NCI-H2196 treated with DMSO at 0.1 percent for 48 hours (cell line): Measurements from ENCODE around the gene SSTR1.

Experiments
- DNase-seq: peaks from one replicate; lab custom pipeline; 2025; ENCODE audit not compliant: unreplicated experiment; lab: John Stamatoyannopoulos, UW

Gene SSTR1

GRCh38 chr14:38202444-38203191 is 5.1 kb upstream of the SSTR1 start:
- DNase-seq: no peak

DNA sequence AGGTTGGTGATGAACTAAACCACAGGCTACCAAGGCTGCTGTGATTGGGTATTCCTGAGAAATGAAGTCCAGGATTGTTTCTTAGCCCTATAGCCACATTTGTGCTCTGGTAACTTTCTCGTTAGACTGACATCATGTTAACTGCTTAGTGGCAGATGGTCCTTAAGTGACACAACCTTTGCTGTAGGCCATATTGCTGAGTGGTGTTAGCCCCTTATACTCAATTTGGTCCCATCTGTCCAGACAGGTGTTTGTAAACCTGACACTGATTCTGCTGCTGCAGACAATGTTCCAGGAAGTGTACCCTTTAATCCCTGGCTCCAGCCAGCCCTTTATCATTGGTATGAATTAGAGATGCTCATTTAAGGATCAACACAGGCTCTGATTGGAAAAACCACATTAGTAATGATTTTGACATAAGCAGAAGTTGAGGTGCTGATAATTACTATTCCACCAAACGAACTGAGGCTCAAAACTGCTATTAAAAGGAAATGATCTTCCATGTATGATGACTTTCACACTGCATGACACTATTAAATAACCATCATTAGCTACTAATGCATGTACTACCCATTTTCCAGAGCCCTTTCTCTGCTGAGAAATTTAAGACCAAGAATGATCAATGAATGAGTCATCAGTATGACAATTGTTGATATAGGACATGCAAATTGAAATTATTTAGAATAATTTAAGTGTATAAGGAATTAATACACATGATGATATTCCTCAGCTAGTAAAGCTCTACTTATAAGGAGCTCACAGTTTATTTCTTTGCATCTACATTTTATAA is 3.6 kb upstream of the SSTR1 start:
- DNase-seq: no peak

DNA sequence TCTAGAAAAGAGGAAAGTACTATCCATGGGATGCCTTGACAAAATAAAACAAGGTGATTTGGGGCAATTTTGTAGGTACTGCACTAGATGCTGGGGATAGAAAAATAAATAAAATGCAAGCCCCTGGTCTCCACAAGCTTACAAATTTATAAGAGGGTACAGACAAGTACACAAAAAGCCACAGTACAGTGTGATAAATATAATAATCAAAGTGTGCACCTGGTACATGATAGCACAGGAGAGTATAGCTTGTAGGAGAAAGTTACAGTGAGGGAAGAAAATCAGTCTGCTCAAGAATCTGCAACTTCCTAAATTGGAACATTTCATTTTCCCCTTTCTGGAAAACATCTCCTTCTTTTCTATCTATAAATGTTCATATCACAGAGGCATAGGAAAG is 3.0 kb upstream of the SSTR1 start:
- DNase-seq: no peak

- DNase-seq: no peak
These were observed 2.4 kb upstream of the SSTR1 start for GRCh38 chr14:38205119-38205813.

DNA sequence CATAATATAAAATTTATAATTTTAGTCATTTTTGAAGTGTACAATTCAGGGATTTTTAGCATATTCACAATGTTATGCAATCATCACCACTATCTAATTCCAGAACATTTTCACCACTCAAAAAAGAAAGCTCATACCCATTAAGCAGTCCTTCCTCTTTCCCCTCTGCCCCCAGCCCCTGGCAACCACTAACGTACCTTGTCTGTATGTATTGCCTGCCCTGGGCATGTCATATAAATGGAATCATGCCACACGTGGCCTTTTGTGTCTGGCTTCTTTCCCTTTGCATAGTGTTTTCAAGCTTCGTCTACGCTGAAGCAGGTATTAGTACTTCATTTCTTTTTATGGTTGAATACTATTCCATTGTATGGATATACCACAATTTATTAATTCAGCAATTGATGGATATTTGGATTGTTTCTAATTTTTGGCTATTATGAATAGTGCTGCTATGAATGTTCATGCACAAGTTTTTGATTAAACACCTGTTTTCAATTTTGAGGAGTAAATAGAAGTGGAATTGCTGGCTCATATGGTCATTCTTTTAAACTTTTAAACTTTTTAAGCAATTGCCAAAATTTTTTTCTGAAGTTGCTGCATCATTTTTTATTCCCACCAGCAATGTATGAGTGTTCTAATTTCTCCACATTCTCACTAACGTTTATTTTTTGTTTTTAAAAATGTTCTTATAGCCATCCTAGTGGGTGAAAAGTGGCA is 1.6 kb upstream of the SSTR1 start:
- DNase-seq: no peak

DNA sequence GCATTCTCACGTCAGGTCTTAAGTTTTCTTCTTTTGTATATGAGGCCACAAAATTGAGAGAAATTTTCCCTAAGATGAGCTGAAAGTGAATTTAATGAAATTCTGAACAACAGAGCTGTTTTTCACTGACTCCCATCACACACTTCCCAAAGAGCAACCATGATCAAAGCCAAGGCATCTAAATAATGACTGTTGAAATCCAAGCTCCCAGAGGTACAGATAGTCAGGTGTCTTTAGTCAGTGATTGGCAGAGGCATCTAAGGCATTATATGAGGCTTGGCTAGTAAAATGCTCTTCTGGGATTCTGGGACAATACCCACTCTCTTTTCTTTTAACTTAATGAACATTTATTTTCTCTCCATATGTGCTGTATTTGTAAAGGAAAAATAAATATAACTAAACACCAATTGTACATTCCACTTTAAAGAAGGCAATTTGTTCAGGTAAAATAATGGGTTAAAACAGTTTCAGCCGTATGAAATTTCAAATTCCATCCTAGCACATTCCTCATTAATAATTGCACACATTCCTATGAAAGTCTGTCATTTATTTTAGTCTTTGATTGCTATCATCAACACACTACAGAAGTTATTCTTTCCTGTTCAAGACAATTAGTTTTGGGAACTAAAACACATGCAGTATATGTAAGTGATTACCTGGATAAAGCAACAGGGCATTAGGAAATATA is 871 bp upstream of the SSTR1 start:
- no peak for DNase-seq

- no peak for DNase-seq
These were observed 348 bp upstream of the SSTR1 start for GRCh38 chr14:38207377-38207735.

GRCh38 chr14:38208618-38209562 is 1.2 kb downstream of the SSTR1 start:
- DNase-seq: no peak

DNA sequence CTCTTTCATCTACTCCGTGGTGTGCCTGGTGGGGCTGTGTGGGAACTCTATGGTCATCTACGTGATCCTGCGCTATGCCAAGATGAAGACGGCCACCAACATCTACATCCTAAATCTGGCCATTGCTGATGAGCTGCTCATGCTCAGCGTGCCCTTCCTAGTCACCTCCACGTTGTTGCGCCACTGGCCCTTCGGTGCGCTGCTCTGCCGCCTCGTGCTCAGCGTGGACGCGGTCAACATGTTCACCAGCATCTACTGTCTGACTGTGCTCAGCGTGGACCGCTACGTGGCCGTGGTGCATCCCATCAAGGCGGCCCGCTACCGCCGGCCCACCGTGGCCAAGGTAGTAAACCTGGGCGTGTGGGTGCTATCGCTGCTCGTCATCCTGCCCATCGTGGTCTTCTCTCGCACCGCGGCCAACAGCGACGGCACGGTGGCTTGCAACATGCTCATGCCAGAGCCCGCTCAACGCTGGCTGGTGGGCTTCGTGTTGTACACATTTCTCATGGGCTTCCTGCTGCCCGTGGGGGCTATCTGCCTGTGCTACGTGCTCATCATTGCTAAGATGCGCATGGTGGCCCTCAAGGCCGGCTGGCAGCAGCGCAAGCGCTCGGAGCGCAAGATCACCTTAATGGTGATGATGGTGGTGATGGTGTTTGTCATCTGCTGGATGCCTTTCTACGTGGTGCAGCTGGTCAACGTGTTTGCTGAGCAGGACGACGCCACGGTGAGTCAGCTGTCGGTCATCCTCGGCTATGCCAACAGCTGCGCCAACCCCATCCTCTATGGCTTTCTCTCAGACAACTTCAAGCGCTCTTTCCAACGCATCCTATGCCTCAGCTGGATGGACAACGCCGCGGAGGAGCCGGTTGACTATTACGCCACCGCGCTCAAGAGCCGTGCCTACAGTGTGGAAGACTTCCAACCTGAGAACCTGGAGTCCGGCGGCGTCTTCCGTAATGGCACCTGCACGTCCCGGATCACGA is 2.2 kb downstream of the SSTR1 start:
- DNase-seq: no peak

DNA sequence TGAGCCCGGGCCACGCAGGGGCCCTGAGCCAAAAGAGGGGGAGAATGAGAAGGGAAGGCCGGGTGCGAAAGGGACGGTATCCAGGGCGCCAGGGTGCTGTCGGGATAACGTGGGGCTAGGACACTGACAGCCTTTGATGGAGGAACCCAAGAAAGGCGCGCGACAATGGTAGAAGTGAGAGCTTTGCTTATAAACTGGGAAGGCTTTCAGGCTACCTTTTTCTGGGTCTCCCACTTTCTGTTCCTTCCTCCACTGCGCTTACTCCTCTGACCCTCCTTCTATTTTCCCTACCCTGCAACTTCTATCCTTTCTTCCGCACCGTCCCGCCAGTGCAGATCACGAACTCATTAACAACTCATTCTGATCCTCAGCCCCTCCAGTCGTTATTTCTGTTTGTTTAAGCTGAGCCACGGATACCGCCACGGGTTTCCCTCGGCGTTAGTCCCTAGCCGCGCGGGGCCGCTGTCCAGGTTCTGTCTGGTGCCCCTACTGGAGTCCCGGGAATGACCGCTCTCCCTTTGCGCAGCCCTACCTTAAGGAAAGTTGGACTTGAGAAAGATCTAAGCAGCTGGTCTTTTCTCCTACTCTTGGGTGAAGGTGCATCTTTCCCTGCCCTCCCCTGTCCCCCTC is 3.0 kb downstream of the SSTR1 start:
- DNase-seq: no peak

GRCh38 chr14:38211255-38211735 is 3.6 kb downstream of the SSTR1 start:
- no peak for DNase-seq

GRCh38 chr14:38212111-38212510 is 4.4 kb downstream of the SSTR1 start:
- no peak for DNase-seq

DNA sequence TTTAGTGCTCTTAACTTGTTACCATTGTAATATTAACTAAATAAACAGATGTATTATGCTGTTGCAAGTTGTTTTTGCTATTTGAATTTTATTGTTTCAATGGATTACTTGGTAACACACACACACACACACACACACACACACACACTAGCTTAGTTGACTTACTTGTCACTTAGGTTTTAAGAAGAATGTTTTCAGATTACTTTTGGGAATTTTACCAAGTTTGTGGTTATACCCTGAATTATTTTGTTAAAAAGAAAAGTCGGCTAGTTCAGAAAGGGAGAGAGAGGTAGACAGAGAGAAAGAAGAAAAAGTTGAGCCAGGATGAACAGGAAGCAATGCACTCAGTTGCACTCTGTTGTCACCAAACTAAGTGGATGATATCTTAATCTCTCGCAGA is 5.3 kb downstream of the SSTR1 start:
- no peak for DNase-seq

DNA sequence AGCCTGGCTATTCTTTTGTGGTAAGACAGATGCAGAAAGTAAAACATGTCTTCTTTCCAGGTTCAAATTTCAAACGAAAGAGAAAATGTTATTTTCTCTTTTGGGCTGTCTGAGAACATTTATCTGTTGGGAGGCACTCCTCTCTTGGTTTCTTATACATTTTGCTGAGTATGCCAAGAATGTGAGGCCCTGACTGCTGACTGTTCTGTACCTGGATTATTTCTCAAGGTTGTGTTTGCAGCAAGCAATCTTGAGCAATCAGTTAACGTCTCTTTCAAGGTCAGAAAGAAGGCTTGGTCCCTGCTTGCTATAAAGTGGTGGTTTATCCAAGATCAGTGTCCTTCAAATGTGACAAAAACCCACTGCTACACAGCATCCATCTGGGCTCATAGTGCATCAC is 9.8 kb downstream of the SSTR1 start:
- DNase-seq: no peak

DNA sequence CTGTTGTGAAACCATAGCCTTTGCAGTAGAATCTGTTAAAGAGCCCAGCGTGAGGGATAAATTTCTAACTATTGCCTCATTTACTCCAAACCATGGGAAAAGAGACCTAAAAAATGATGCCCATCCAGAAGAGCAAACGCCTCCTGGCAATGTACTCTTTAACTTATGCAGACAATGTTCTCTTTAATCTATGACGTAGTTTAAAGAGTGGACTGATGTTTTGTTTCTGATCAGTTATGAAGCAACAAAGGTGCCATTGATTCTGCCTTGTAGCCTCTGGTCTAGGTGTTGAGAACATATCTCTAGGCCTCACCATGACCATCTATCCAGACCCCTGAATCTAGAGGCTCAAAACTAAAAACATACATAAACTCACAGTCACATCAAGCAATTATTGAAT is 13.4 kb downstream of the SSTR1 start:
- no peak for DNase-seq

GRCh38 chr14:38224338-38224737 is 16.6 kb downstream of the SSTR1 start:
- no peak for DNase-seq

GRCh38 chr14:38225946-38226345 is 18.2 kb downstream of the SSTR1 start:
- DNase-seq: no peak

DNA sequence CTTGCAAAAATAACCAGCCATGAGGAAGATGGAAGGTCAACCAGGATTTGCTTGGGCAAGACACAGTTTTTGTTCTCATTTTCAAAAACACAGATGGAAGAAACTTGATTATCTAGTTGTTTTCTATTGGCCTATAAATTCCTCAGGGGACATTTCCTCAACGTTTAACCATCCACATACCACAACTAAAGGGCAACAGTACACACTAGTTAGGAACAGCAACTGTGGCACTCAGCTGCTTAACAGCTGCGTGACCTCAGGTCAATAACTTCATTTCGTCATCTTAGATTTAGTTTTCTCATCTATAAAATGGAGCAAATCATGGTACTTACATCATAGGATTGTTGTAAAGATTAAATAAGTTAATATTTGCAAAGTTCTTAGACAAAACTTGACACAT is 18.7 kb downstream of the SSTR1 start:
- DNase-seq: no peak
